A549 (cell line): Measurements from ENCODE around the gene ARAP3.

Experiments used
- CTCF ChIP-seq: fragments of >200 bp; sonication (Bioruptor Twin); formaldehyde crosslinking; IDR thresholded peaks from 3 replicates; pipeline ENCODE4 v1.5.1; 2016
- ESRRA ChIP-seq: fragments of 150-350 bp; IDR thresholded peaks from 2 replicates; pipeline ENCODE4 v1.6.1; 2014; ENCODE audit warnings: mild to moderate bottlenecking, low read length, borderline replicate concordance
- MAFK ChIP-seq: fragments of 450-650 bp; IDR thresholded peaks from 2 replicates; pipeline ENCODE4 v1.6.1; 2014; ENCODE audit not compliant: partially characterized antibody
- POLR2A ChIP-seq: IDR thresholded peaks from 2 replicates; pipeline ENCODE4 v1.6.1; 2012; ENCODE audit warnings: mild to moderate bottlenecking, low read length
- RCOR1 ChIP-seq: fragments of 150-350 bp; IDR thresholded peaks from 2 replicates; pipeline ENCODE4 v1.6.1; 2014; ENCODE audit warnings: antibody characterized with exemption, low read length, low read depth
- TF ChIP-seq, protein P1 (sequence below): fragments of 200-600 bp; sonication (generic); IDR thresholded peaks from 2 replicates; pipeline ENCODE4 v1.6.1; 2016; ENCODE audit warnings: antibody characterized with exemption, mild to moderate bottlenecking, moderate library complexity

- TF ChIP-seq POLR2A, result no peak
- no peak for TF ChIP-seq CTCF
- TF ChIP-seq, protein P1, sequence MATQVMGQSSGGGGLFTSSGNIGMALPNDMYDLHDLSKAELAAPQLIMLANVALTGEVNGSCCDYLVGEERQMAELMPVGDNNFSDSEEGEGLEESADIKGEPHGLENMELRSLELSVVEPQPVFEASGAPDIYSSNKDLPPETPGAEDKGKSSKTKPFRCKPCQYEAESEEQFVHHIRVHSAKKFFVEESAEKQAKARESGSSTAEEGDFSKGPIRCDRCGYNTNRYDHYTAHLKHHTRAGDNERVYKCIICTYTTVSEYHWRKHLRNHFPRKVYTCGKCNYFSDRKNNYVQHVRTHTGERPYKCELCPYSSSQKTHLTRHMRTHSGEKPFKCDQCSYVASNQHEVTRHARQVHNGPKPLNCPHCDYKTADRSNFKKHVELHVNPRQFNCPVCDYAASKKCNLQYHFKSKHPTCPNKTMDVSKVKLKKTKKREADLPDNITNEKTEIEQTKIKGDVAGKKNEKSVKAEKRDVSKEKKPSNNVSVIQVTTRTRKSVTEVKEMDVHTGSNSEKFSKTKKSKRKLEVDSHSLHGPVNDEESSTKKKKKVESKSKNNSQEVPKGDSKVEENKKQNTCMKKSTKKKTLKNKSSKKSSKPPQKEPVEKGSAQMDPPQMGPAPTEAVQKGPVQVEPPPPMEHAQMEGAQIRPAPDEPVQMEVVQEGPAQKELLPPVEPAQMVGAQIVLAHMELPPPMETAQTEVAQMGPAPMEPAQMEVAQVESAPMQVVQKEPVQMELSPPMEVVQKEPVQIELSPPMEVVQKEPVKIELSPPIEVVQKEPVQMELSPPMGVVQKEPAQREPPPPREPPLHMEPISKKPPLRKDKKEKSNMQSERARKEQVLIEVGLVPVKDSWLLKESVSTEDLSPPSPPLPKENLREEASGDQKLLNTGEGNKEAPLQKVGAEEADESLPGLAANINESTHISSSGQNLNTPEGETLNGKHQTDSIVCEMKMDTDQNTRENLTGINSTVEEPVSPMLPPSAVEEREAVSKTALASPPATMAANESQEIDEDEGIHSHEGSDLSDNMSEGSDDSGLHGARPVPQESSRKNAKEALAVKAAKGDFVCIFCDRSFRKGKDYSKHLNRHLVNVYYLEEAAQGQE, result no peak
- no peak for TF ChIP-seq MAFK
- no peak for TF ChIP-seq RCOR1
- no peak for TF ChIP-seq ESRRA
Measured at GRCh38 chr5:141692919-141693725, 11.1 kb upstream of the ARAP3 start.
